NCI-H128 (cell line): Measurements from ENCODE around the gene NR5A2.
"Not testable (repeated sequence)": the region's sequence is repeated elsewhere in the genome, so short reads cannot be mapped to it uniquely, and the experiment has no call there.

Experiments used
- DNase-seq: peaks from one replicate; lab custom pipeline; 2025; ENCODE audit not compliant: unreplicated experiment; lab: John Stamatoyannopoulos, UW

The NR5A2 gene

GRCh38 chr1:200162258-200162657 is 134.7 kb downstream of the NR5A2 start:
- no peak for DNase-seq

- no peak for DNase-seq
These were observed 135.4 kb downstream of the NR5A2 start for GRCh38 chr1:200162877-200163276.

- DNase-seq: no peak
These were observed 136.4 kb downstream of the NR5A2 start for GRCh38 chr1:200163911-200164310.

- no peak for DNase-seq
These were observed 138.1 kb downstream of the NR5A2 start for GRCh38 chr1:200165493-200166220.

GRCh38 chr1:200166411-200166810 is 138.9 kb downstream of the NR5A2 start:
- no peak for DNase-seq

GRCh38 chr1:200168926-200169325 is 141.4 kb downstream of the NR5A2 start:
- no peak for DNase-seq

- DNase-seq: no peak
These were observed 144.8 kb downstream of the NR5A2 start for GRCh38 chr1:200172311-200172710.

- no peak for DNase-seq
These were observed 145.6 kb downstream of the NR5A2 start for GRCh38 chr1:200173097-200173618.

GRCh38 chr1:200174525-200175295 is 147.2 kb downstream of the NR5A2 start:
- no peak for DNase-seq

- no peak for DNase-seq
These were observed 148.7 kb downstream of the NR5A2 start for GRCh38 chr1:200176181-200176580.

- no peak for DNase-seq
These were observed 149.3 kb downstream of the NR5A2 start for GRCh38 chr1:200176798-200177197.

GRCh38 chr1:200178340-200178739 is 150.8 kb downstream of the NR5A2 start:
- DNase-seq: no peak

GRCh38 chr1:200179126-200179780 is 151.7 kb downstream of the NR5A2 start:
- no peak for DNase-seq

GRCh38 chr1:200179781-200180160 is 152.3 kb downstream of the NR5A2 start:
- DNase-seq: no peak

GRCh38 chr1:200180821-200181220 is 153.3 kb downstream of the NR5A2 start:
- DNase-seq: no peak

GRCh38 chr1:200181861-200182260 is 154.4 kb downstream of the NR5A2 start:
- DNase-seq: no peak

- no peak for DNase-seq
These were observed 155.2 kb downstream of the NR5A2 start for GRCh38 chr1:200182701-200183100.

GRCh38 chr1:200183637-200184036 is 156.1 kb downstream of the NR5A2 start:
- no peak for DNase-seq

GRCh38 chr1:200184196-200184595 is 156.7 kb downstream of the NR5A2 start:
- peak; percentile 96 for DNase-seq

- DNase-seq: not testable (repeated sequence)
These were observed 157.7 kb downstream of the NR5A2 start for GRCh38 chr1:200185191-200185590.

- not testable (repeated sequence) for DNase-seq
These were observed 159.8 kb downstream of the NR5A2 start for GRCh38 chr1:200187332-200187731.

- DNase-seq: no peak
These were observed 164.5 kb downstream of the NR5A2 start for GRCh38 chr1:200191993-200192392.
